GM12878 (cell line): ENCODE data around the gene ARSA.

Source experiments
- CBFB ChIP-seq: IDR thresholded peaks from 2 replicates; pipeline ENCODE4 v1.6.1; 2016; ENCODE audit warnings: antibody characterized with exemption, low read depth
- GABPA ChIP-seq: IDR thresholded peaks from 2 replicates; pipeline ENCODE4 v1.6.1; 2014; ENCODE audit warnings: antibody characterized with exemption, low read depth, mild to moderate bottlenecking, inconsistent platforms
- SIN3A ChIP-seq: IDR thresholded peaks from 2 replicates; pipeline ENCODE4 v1.6.1; 2012; ENCODE audit warnings: low read depth, low read length, improper control_type of control experiment
- SPI1 ChIP-seq: IDR thresholded peaks from 2 replicates; pipeline ENCODE4 v1.6.1; 2011; ENCODE audit warnings: low read depth, mild to moderate bottlenecking, low read length, moderate library complexity, borderline replicate concordance; ENCODE audit not compliant: insufficient read depth
- TF ChIP-seq, protein P1 (sequence below): IDR thresholded peaks from 2 replicates; pipeline ENCODE4 v1.6.1; 2011; ENCODE audit warnings: low read depth, low read length, improper control_type of control experiment, borderline replicate concordance
- TF ChIP-seq, protein P2 (sequence below): fragments of 450-650 bp; formaldehyde crosslinking; IDR thresholded peaks from 2 replicates; pipeline ENCODE4 v1.4.0; 2022; ENCODE audit warnings: mild to moderate bottlenecking, moderate library complexity

GRCh38 chr22:50672041-50672440 lies 44.1 kb upstream of the ARSA start:
- TF ChIP-seq SPI1 (no peak), GABPA (no peak), CBFB (no peak), SIN3A (no peak)
- TF ChIP-seq, protein P1, sequence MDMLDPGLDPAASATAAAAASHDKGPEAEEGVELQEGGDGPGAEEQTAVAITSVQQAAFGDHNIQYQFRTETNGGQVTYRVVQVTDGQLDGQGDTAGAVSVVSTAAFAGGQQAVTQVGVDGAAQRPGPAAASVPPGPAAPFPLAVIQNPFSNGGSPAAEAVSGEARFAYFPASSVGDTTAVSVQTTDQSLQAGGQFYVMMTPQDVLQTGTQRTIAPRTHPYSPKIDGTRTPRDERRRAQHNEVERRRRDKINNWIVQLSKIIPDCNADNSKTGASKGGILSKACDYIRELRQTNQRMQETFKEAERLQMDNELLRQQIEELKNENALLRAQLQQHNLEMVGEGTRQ = no peak
- TF ChIP-seq, protein P2, sequence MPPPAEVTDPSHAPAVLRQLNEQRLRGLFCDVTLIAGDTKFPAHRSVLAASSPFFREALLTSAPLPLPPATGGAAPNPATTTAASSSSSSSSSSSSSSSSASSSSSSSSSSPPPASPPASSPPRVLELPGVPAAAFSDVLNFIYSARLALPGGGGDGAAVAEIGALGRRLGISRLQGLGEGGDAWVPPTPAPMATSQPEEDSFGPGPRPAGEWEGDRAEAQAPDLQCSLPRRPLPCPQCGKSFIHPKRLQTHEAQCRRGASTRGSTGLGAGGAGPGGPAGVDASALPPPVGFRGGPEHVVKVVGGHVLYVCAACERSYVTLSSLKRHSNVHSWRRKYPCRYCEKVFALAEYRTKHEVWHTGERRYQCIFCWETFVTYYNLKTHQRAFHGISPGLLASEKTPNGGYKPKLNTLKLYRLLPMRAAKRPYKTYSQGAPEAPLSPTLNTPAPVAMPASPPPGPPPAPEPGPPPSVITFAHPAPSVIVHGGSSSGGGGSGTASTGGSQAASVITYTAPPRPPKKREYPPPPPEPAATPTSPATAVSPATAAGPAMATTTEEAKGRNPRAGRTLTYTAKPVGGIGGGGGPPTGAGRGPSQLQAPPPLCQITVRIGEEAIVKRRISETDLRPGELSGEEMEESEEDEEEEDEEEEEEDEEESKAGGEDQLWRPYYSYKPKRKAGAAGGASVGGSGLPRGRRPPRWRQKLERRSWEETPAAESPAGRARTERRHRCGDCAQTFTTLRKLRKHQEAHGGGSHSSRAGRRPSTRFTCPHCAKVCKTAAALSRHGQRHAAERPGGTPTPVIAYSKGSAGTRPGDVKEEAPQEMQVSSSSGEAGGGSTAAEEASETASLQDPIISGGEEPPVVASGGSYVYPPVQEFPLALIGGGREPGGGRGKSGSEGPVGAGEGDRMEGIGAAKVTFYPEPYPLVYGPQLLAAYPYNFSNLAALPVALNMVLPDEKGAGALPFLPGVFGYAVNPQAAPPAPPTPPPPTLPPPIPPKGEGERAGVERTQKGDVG (CRISPR knock-in tag) = no peak
